GM19395 (cell line): ENCODE measurements around the gene SPO11.
"Not testable (repeated sequence)": the region's sequence is repeated elsewhere in the genome, so short reads cannot be mapped to it uniquely, and the experiment has no call there.

Experiments
- ATAC-seq: cut with Tn5 transposase; IDR thresholded peaks from one replicate; pipeline ENCODE4 v1.9.1; 2021; ENCODE audit warnings: mild to moderate bottlenecking, moderate library complexity; ENCODE audit not compliant: unreplicated experiment

The SPO11 gene

GRCh38 chr20:57332105-57333089, 2.8 kb downstream of the SPO11 start:
- no peak for ATAC-seq

- no peak for ATAC-seq
Measured at GRCh38 chr20:57335392-57335791, 5.8 kb downstream of the SPO11 start.

- ATAC-seq: no peak
Measured at GRCh38 chr20:57341663-57342062, 12.1 kb downstream of the SPO11 start.

- no peak for ATAC-seq
Measured at GRCh38 chr20:57342829-57343228, 13.2 kb downstream of the SPO11 start.

- ATAC-seq: no peak
Measured at GRCh38 chr20:57346477-57346876, 16.9 kb downstream of the SPO11 start.

GRCh38 chr20:57347393-57347792, 17.8 kb downstream of the SPO11 start:
- no peak for ATAC-seq

GRCh38 chr20:57348200-57348921, 18.8 kb downstream of the SPO11 start:
- ATAC-seq: not testable (repeated sequence)

- not testable (repeated sequence) for ATAC-seq
Measured at GRCh38 chr20:57348922-57349574, 19.4 kb downstream of the SPO11 start.

- ATAC-seq: no peak
Measured at GRCh38 chr20:57350081-57350710, 20.6 kb downstream of the SPO11 start.

GRCh38 chr20:57350726-57351041, 21.1 kb downstream of the SPO11 start:
- ATAC-seq: not testable (repeated sequence)

- ATAC-seq: peak; percentile 86
Measured at GRCh38 chr20:57351042-57351783, 21.6 kb downstream of the SPO11 start, which contains the start of gene RAE1. Gene RAE1, plus strand, starts transcription at chr20:57351255. Its CDS starts 2,784 bp downstream, at chr20:57354039.

GRCh38 chr20:57352305-57352704, 22.7 kb downstream of the SPO11 start:
- ATAC-seq: no peak

- no peak for ATAC-seq
Measured at GRCh38 chr20:57353351-57353750, 23.7 kb downstream of the SPO11 start.

- ATAC-seq: no peak
Measured at GRCh38 chr20:57361517-57361916, 31.9 kb downstream of the SPO11 start.

GRCh38 chr20:57364451-57364850, 34.8 kb downstream of the SPO11 start:
- ATAC-seq: no peak

- no peak for ATAC-seq
Measured at GRCh38 chr20:57369596-57369995, 40.0 kb downstream of the SPO11 start.

GRCh38 chr20:57370316-57370715, 40.7 kb downstream of the SPO11 start:
- ATAC-seq: no peak

GRCh38 chr20:57371363-57371762, 41.8 kb downstream of the SPO11 start:
- no peak for ATAC-seq

GRCh38 chr20:57372157-57372556, 42.6 kb downstream of the SPO11 start:
- ATAC-seq: no peak
